Sigmoid colon (tissue), 4 donors: Measurements from ENCODE around the gene GPR180.

Experiments
- EP300 ChIP-seq, 4 donors: sonication (generic); formaldehyde crosslinking; IDR thresholded peaks; one replicate each; pipeline ENCODE4 v1.6.1; 2017; ENCODE audit warnings: antibody characterized with exemption in 4 of 4
- TF ChIP-seq, protein P1 (sequence below), 4 experiments: fragments of 450-650 bp in 3 of 4; fragments of 200-600 bp in 1 of 4; IDR thresholded peaks; one replicate each; pipeline ENCODE4 v1.5.1; 2016 to 2019; ENCODE audit warnings: antibody characterized with exemption in 4 of 4, mild to moderate bottlenecking in 3 of 4, moderate library complexity in 2 of 4

DNA sequence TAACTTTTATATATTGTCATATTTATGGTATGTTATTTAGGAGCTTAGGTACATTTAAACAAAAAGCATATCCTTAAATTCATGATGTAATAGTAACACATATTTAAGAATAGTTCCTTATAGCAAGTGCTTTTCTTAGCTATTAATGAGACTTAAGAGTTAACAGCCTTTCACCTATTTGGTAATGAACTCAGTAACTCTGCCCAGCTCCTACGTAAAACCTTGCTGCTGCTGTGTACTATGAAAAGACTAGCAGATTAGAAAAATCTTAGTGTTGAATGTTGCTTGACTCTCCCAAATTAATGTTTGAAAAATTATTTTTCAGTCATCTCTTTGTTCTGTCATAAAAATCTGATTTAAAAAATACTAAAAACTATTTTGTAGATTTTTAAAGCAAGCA is 6.9 kb downstream of the GPR180 start:
- TF ChIP-seq EP300 (IDR thresholded peaks at IDR 0.05), result no peak
- TF ChIP-seq, protein P1, sequence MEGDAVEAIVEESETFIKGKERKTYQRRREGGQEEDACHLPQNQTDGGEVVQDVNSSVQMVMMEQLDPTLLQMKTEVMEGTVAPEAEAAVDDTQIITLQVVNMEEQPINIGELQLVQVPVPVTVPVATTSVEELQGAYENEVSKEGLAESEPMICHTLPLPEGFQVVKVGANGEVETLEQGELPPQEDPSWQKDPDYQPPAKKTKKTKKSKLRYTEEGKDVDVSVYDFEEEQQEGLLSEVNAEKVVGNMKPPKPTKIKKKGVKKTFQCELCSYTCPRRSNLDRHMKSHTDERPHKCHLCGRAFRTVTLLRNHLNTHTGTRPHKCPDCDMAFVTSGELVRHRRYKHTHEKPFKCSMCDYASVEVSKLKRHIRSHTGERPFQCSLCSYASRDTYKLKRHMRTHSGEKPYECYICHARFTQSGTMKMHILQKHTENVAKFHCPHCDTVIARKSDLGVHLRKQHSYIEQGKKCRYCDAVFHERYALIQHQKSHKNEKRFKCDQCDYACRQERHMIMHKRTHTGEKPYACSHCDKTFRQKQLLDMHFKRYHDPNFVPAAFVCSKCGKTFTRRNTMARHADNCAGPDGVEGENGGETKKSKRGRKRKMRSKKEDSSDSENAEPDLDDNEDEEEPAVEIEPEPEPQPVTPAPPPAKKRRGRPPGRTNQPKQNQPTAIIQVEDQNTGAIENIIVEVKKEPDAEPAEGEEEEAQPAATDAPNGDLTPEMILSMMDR (IDR thresholded peaks at IDR 0.05), result no peak
